ENCODE measurements around the gene METAP1D. TPM values are rescaled to one million over a fixed set of nuclear protein-coding genes. Genes with fewer than 3 reads are reported as not detected.

METAP1D gene
- total and polyA plus RNA-seq, 2 of the 4 experiments (the other 2 are of a cell fraction): 3.4 to 5.5 TPM

- Histone ChIP-seq H3K27me3 (ENCODE audit: control insufficient read depth, insufficient read depth, low read length) (no peaks in the 10 kb centered on the region), H2BK15ac (ENCODE audit: low read depth, low read length) (no peak overlapping the region), H2AFZ (replicated peaks; ENCODE audit: low read length, poor library complexity) (no peak overlapping the region), H3K4me1 (ENCODE audit: control insufficient read depth, insufficient read depth, low read length) (no peaks in the 10 kb centered on the region), H3K9ac (ENCODE audit: low read depth, low read length) (no peak overlapping the region), H3K79me1 (ENCODE audit: low read depth in 1 of 2, low read length in 2 of 2) (no peaks in the 10 kb centered on the region), H3K4me2 (ENCODE audit: low read depth, low read length) (no peak overlapping the region), H4K5ac (ENCODE audit: low read depth, low read length) (no peak overlapping the region), H3K23ac (ENCODE audit: low read depth, low read length) (no peak overlapping the region), H2AK5ac (ENCODE audit: low read depth, low read length) (no peak overlapping the region), H2AK9ac (replicated peaks; ENCODE audit: low read depth, low read length, poor library complexity) (no peak overlapping the region), H2BK5ac (ENCODE audit: low read depth, low read length, poor library complexity, severe bottlenecking) (no peak overlapping the region), H3K4me3 (ENCODE audit: insufficient read depth, low read depth, low read length) (no peak overlapping the region), H4K91ac (ENCODE audit: insufficient read depth, low read depth, low read length) (no peak overlapping the region), H2BK120ac (ENCODE audit: low read depth, low read length) (no peak overlapping the region), H3K4ac (ENCODE audit: low read depth, low read length) (no peak overlapping the region), H3K56ac (ENCODE audit: extremely low read depth, insufficient read depth, low read length) (no peak overlapping the region), H4K8ac (ENCODE audit: low read depth in 2 of 2, low read length in 2 of 2) (no peak overlapping the region), H3K14ac (replicated peaks; ENCODE audit: low read depth, low read length) (no peak overlapping the region), H4K20me1 (ENCODE audit: insufficient read depth, low read length) (no peaks in the 10 kb centered on the region), H3K9me1 (ENCODE audit: insufficient read depth, low read length) (no peaks in the 10 kb centered on the region), H3K27ac (ENCODE audit: insufficient read depth, low read length) (no peak overlapping the region), H3K36me3 (ENCODE audit: control insufficient read depth, insufficient read depth, low read length) (no peaks in the 10 kb centered on the region), H3K18ac (ENCODE audit: low read depth, low read length) (no peak overlapping the region), H3K9me3 (ENCODE audit: control insufficient read depth, insufficient read depth, low read length) (no peaks in the 10 kb centered on the region), H2BK20ac (ENCODE audit: low read depth, low read length) (no peak overlapping the region)
- POLR2A ChIA-PET (ENCODE audit: unreplicated experiment): no interaction called here
- WGBS, 2 experiments (ENCODE audit: extremely low coverage in 2 of 2, insufficient read length in 1 of 2): no CpG with 5 or more reads among the region's 1 CpG
- ATAC-seq (ENCODE audit: low read depth) (no peak), DNase-seq (no peak)
- CTCF ChIA-PET: interaction anchor here (0.6 kb wide), 1 partner anchor 491 kb away, joined by 3 read pairs; no protein-coding TSS in a partner anchor
- BruUV-seq (replicated peaks): no TSS peak
- TF ChIP-seq RCOR1 (IDR thresholded peaks at IDR 0.05; ENCODE audit: insufficient replicate concordance, low read length): no peak
- no peak for TF ChIP-seq CTCF (conservative IDR thresholded peaks at IDR 0.05; ENCODE audit: low read depth, low read length)
- no peak for TF ChIP-seq MXI1 (IDR thresholded peaks at IDR 0.05; ENCODE audit: borderline replicate concordance, low read depth, low read length)
- no peak for TF ChIP-seq POLR2A (IDR thresholded peaks at IDR 0.05; ENCODE audit: low read depth, low read length)
- TF ChIP-seq CEBPB (IDR thresholded peaks at IDR 0.05; ENCODE audit: low read depth, low read length): no peak
- TF ChIP-seq CHD1 (IDR thresholded peaks at IDR 0.05; ENCODE audit: low read depth, low read length): no peak
- no peak for TF ChIP-seq SMC3 (IDR thresholded peaks at IDR 0.05; ENCODE audit: low read depth, low read length)
- no peak for TF ChIP-seq BHLHE40 (IDR thresholded peaks at IDR 0.05; ENCODE audit: low read depth, low read length)
- no peak for TF ChIP-seq MAZ (IDR thresholded peaks at IDR 0.05; ENCODE audit: borderline replicate concordance, low read depth, low read length)
- no peak for TF ChIP-seq NFE2L2 (IDR thresholded peaks at IDR 0.05; ENCODE audit: low read depth, low read length)
- TF ChIP-seq USF2 (IDR thresholded peaks at IDR 0.05; ENCODE audit: low read depth, low read length): no peak
- TF ChIP-seq RAD21 (IDR thresholded peaks at IDR 0.05; ENCODE audit: low read length): no peak
- TF ChIP-seq RFX5 (IDR thresholded peaks at IDR 0.05; ENCODE audit: low read depth, low read length): no peak
- TF ChIP-seq FOS (IDR thresholded peaks at IDR 0.05; ENCODE audit: low read depth, low read length): no peak
- in situ Hi-C loops (cut with MboI; ENCODE audit: low sequenced_read_pairs): no loop called here
- dilution Hi-C loops (cut with HindIII; ENCODE audit: low sequenced_read_pairs, unreplicated experiment): no loop called here
- intact Hi-C loops (cut with micrococcal nuclease): loop anchor here (5.0 kb wide), 1 partner anchor 44 kb away; no protein-coding TSS in a partner anchor
Measured at GRCh38 chr2:172070936-172071335, 71.2 kb downstream of the METAP1D start.
